GM12878 (cell line): ENCODE measurements around the gene TKFC. TPM values are rescaled to one million over a fixed set of nuclear protein-coding genes. Genes with fewer than 3 reads are reported as not detected.

Experiments
- ATAC-seq: fragments of 200-7000 bp; cut with Tn5 transposase; 3 replicates; pipeline ENCODE4 v1.9.1; 2020; ENCODE audit warnings: mild to moderate bottlenecking, moderate library complexity
- BruUV-seq: library from RNA; stranded (reverse); fragments of 400-500 nt; replicated peaks from 2 replicates; lab custom pipeline; 2021; lab: Mats Ljungman, UMichigan
- CTCF ChIA-PET: fragments of 300-600 bp; sonication (Branson Sonifier 250); formaldehyde crosslinking; extraction: SDS; loops from one replicate; lab custom pipeline; 2021; ENCODE audit warnings: inconsistent platforms; lab: Yijun Ruan, JAX
- POLR2A ChIA-PET: fragments of 350-600 bp; formaldehyde crosslinking; extraction: SDS; loops from one replicate; lab custom pipeline; 2021; ENCODE audit warnings: inconsistent platforms; lab: Charles Lee
- RAD21 ChIA-PET: fragments of 300-600 bp; sonication (Branson Sonifier 250); formaldehyde crosslinking; loops from one replicate; lab custom pipeline; 2023; ENCODE audit warnings: antibody characterized with exemption; ENCODE audit not compliant: unreplicated experiment; lab: Charles Lee
- SMC1A ChIA-PET: fragments of 300-600 bp; sonication (Branson Sonifier 250); formaldehyde crosslinking; loops from one replicate; lab custom pipeline; 2023; ENCODE audit not compliant: unreplicated experiment, uncharacterized antibody; lab: Charles Lee
- DNase-seq: peaks from one replicate; pipeline ENCODE4 v3.0.0-alpha.2; 2011; ENCODE audit warnings: low read depth, low spot score
- FAIRE-seq: peaks from 3 replicates; lab custom pipeline; 2011; peaks lifted over from hg19 to GRCh38; lab: Jason Lieb, UNC
- H2AFZ ChIP-seq: 2 replicates; pipeline ENCODE4 v1.6.0; 2011; ENCODE audit warnings: low read depth, low read length, control low read depth; ENCODE audit not compliant: control insufficient read depth
- H3K27ac ChIP-seq: 2 replicates; pipeline ENCODE4 v1.5.1; 2011; ENCODE audit warnings: control low read depth; ENCODE audit not compliant: control insufficient read depth, insufficient read depth
- H3K27me3 ChIP-seq, 2 experiments: replicated peaks in 1 of 2; 2 replicates each; pipeline versions ENCODE4 v1.6.0 to v1.6.1; 2011; ENCODE audit warnings: low read length in 1 of 2; ENCODE audit not compliant: control insufficient read depth in 2 of 2, insufficient read depth in 2 of 2
- H3K36me3 ChIP-seq, 2 experiments: 2 replicates each; pipeline ENCODE4 v1.5.1; 2011; ENCODE audit warnings: low read length in 1 of 2; ENCODE audit not compliant: control insufficient read depth in 2 of 2, insufficient read depth in 2 of 2
- H3K4me1 ChIP-seq: 2 replicates; pipeline ENCODE4 v1.6.1; 2011; ENCODE audit warnings: mild to moderate bottlenecking, low read length, moderate library complexity, mixed read lengths; ENCODE audit not compliant: control insufficient read depth, insufficient read depth
- H3K4me2 ChIP-seq: 2 replicates; pipeline ENCODE4 v1.6.0; 2011; ENCODE audit warnings: control low read depth; ENCODE audit not compliant: control insufficient read depth, insufficient read depth
- H3K4me3 ChIP-seq: fragments of 200-600 bp; sonication (generic); 2 replicates; pipeline ENCODE4 v1.5.1; 2016
- H3K79me2 ChIP-seq: 2 replicates; pipeline ENCODE4 v1.6.0; 2011; ENCODE audit warnings: low read length; ENCODE audit not compliant: control insufficient read depth, insufficient read depth
- H3K9ac ChIP-seq: 2 replicates; pipeline ENCODE4 v1.8.0; 2011; ENCODE audit warnings: low read length, control low read depth, mixed read lengths; ENCODE audit not compliant: control insufficient read depth, insufficient read depth
- H3K9me3 ChIP-seq: replicated peaks from 3 replicates; pipeline ENCODE4 v1.5.1; 2011; ENCODE audit warnings: mild to moderate bottlenecking, low read length; ENCODE audit not compliant: control insufficient read depth, insufficient read depth
- H4K20me1 ChIP-seq: 2 replicates; pipeline ENCODE4 v1.6.0; 2011; ENCODE audit not compliant: control insufficient read depth, insufficient read depth
- BCL11A ChIP-seq: IDR thresholded peaks from 2 replicates; pipeline ENCODE4 v1.6.1; 2011; ENCODE audit warnings: low read depth, low read length
- BMI1 ChIP-seq: fragments of 450-650 bp; IDR thresholded peaks from 2 replicates; pipeline ENCODE4 v1.6.1; 2016; ENCODE audit warnings: mild to moderate bottlenecking, moderate library complexity, borderline replicate concordance
- CBX3 ChIP-seq: fragments of 200-600 bp; sonication (generic); IDR thresholded peaks from 2 replicates; pipeline ENCODE4 v1.6.1; 2016; ENCODE audit warnings: low read depth, borderline replicate concordance
- NR2C2 ChIP-seq: IDR thresholded peaks from 2 replicates; pipeline ENCODE4 v1.6.1; 2011; ENCODE audit warnings: borderline replicate concordance, low read depth; ENCODE audit not compliant: control insufficient read depth, insufficient read length
- WRNIP1 ChIP-seq: IDR thresholded peaks from 2 replicates; pipeline ENCODE4 v1.6.1; 2011; ENCODE audit warnings: low read depth, low read length, improper control_type of control experiment, borderline replicate concordance
- WGBS: methylation state at CpG from one replicate; pipeline ENCODE4 v1.1.6; 2016; ENCODE audit warnings: low lambda C conversion rate; ENCODE audit not compliant: insufficient replicate concordance, insufficient coverage; ENCODE audit errors: missing lambda C conversion rate; 5-methylcytosine and 5-hydroxymethylcytosine counted together
- in situ Hi-C: fragments of 300-500 bp; cut with MboI; formaldehyde crosslinking; loops from 9 replicates; pipeline ENCODE4 v1.14.3; 2018; ENCODE audit warnings: mixed read lengths
- intact Hi-C: fragments of 100-400 bp; cut with micrococcal nuclease; formaldehyde crosslinking; loops from one replicate; pipeline ENCODE4 v1.14.2; 2022; ENCODE audit not compliant: unreplicated experiment
- polyA plus RNA-seq, 11 experiments: library from polyadenylated mRNA; depleted of rRNA in 4 of 11; unstranded in 6 of 11; stranded (reverse) in 5 of 11; fragments of >200 nt; fragmentation: Nextera tagmentation in 4 of 11; fragmentation: Illumina TruSeq in 1 of 11; extraction: Ambion mirVana in 4 of 11; extraction: Trizol in 1 of 11; gene quantifications; 1 replicate in 1 of 11; 2 replicates in 10 of 11; pipeline versions ENCODE4 v1.2.1 to v1.2.3, GENCODE V29; 2011 to 2016; ENCODE audit warnings: inconsistent platforms in 2 of 11, missing spikeins in 2 of 11, low read depth in 1 of 11
- total RNA-seq, 4 experiments: library from RNA; depleted of rRNA in 3 of 4; stranded (reverse); fragments of >200 nt in 3 of 4; fragmentation: Illumina TruSeq in 1 of 4; extraction: Trizol in 1 of 4; gene quantifications; 2 replicates each; pipeline versions ENCODE4 v1.2.1 to v1.2.3, GENCODE V29; 2013 to 2021
- TF ChIP-seq, protein P1 (sequence below): IDR thresholded peaks from 2 replicates; pipeline ENCODE4 v1.6.1; 2011; ENCODE audit warnings: borderline replicate concordance, low read depth, mild to moderate bottlenecking, moderate library complexity, low read length; ENCODE audit not compliant: insufficient read depth, poor library complexity, severe bottlenecking
- TF ChIP-seq, protein P2 (sequence below): fragments of 450-650 bp; IDR thresholded peaks from 2 replicates; pipeline ENCODE4 v1.6.1; 2016; ENCODE audit warnings: mild to moderate bottlenecking
- TF ChIP-seq, protein P3 (sequence below): fragments of 450-650 bp; IDR thresholded peaks from 2 replicates; pipeline ENCODE4 v1.6.1; 2017; ENCODE audit warnings: mild to moderate bottlenecking, moderate library complexity

The TKFC gene
- total and polyA plus RNA-seq, 10 of the 15 experiments (the other 5 are each of a cell fraction or from before 2014, with no cell fraction given): 2.4 to 113 (median 59.0) TPM

DNA sequence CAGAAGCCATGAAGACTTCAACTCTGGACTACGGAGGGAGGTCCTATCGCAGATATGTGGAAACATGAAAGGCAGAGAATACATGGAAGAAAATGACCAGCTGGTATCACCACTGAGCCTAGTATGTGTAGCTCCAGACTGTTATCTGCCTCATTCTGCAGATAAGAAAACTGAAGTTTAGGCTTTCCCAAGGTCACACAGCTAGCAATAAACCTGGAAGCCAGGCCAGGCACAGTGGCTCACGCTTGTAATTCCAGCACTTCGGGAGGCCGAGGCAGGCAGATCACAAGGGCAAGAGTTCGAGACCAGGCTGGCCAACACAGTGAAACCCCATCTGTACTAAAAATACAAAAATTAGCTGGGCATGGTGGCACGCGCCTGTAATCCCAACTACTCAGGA lies 22.3 kb upstream of the TKFC start:
- no peak for DNase-seq
- no peak for ATAC-seq
- Histone ChIP-seq H3K4me1 (no peaks in the 10 kb centered on the region), H3K4me3 (no peak overlapping the region), H3K27me3 (no peaks in the 10 kb centered on the region), H3K27ac (no peak overlapping the region), H4K20me1 (no peaks in the 10 kb centered on the region), H3K36me3 (peaks cover 40 to 50% of the 10 kb centered on the region in 2 experiments), H2AFZ (no peak overlapping the region), H3K9me3 (no peaks in the 10 kb centered on the region), H3K79me2 (no peaks in the 10 kb centered on the region), H3K9ac (no peak overlapping the region), H3K4me2 (no peak overlapping the region)
- in situ Hi-C loops: no loop called here
- FAIRE-seq: no peak
- ChIA-PET POLR2A (no interaction called here), RAD21 (no interaction called here), SMC1A (interaction anchor here (1.2 to 2.0 kb wide), 2 partner anchors 9 to 75 kb away, joined by 3 to 5 read pairs; no protein-coding TSS in a partner anchor), CTCF (interaction anchor here (1.3 to 1.8 kb wide), 2 partner anchors 52 to 74 kb away, joined by 3 read pairs; no protein-coding TSS in a partner anchor)
- BruUV-seq: no TSS peak
- TF ChIP-seq CBX3 (no peak), NR2C2 (no peak)
- intact Hi-C loops: no loop called here
- 99% methylated on average over 8 of the region's 8 CpGs for WGBS

DNA sequence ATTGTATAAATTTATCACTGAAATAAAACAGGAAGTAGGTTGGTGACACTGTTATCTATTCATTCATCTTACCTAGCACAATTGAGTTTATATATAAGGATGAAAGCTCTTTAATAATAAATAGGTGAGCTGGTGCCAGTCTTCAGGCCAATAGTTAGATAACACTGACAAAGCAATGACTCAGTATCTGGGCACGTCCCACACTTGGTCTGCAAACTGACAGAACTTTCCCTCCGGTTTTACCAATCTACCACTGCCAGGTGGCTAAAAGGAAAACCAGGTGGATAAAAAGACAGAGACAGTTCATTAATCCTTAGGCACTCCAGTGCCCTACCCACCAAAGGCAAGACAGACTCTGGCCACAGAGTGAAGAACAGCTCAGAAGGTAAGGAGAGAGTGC lies 17.8 kb upstream of the TKFC start:
- DNase-seq: no peak
- BruUV-seq: no TSS peak
- no peak for FAIRE-seq
- ChIA-PET CTCF (interaction anchor here (1.1 to 2.4 kb wide), 2 partner anchors 21 to 70 kb away, joined by 5 to 7 read pairs; no protein-coding TSS in a partner anchor), RAD21 (interaction anchor here (1.7 kb wide), 1 partner anchor 20 kb away, joined by 5 read pairs; no protein-coding TSS in a partner anchor), POLR2A (interaction anchor here (0.7 kb wide), 1 partner anchor 1095 kb away, joined by 11 read pairs; no protein-coding TSS in a partner anchor), SMC1A (interaction anchor here (1.0 to 2.8 kb wide), 3 partner anchors 12 to 21 kb away, joined by 3 to 9 read pairs (median 9); no protein-coding TSS in a partner anchor)
- Histone ChIP-seq H3K9me3 (no peaks in the 10 kb centered on the region), H3K4me3 (no peak overlapping the region), H3K27me3 (no peaks in the 10 kb centered on the region), H3K27ac (no peak overlapping the region), H3K79me2 (no peaks in the 10 kb centered on the region), H3K36me3 (peaks cover 25 to 32% of the 10 kb centered on the region in 2 experiments), H3K9ac (no peak overlapping the region), H2AFZ (no peak overlapping the region), H3K4me2 (no peak overlapping the region), H3K4me1 (no peaks in the 10 kb centered on the region), H4K20me1 (no peaks in the 10 kb centered on the region)
- no peak for ATAC-seq
- WGBS: 100% methylated on average over 2 of the region's 2 CpGs
- in situ Hi-C loops: no loop called here
- intact Hi-C loops: no loop called here
- TF ChIP-seq, protein P1, sequence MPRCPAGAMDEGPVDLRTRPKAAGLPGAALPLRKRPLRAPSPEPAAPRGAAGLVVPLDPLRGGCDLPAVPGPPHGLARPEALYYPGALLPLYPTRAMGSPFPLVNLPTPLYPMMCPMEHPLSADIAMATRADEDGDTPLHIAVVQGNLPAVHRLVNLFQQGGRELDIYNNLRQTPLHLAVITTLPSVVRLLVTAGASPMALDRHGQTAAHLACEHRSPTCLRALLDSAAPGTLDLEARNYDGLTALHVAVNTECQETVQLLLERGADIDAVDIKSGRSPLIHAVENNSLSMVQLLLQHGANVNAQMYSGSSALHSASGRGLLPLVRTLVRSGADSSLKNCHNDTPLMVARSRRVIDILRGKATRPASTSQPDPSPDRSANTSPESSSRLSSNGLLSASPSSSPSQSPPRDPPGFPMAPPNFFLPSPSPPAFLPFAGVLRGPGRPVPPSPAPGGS: no peak
- TF ChIP-seq BMI1 (no peak), BCL11A (no peak), WRNIP1 (no peak), CBX3 (no peak)
- TF ChIP-seq, protein P2, sequence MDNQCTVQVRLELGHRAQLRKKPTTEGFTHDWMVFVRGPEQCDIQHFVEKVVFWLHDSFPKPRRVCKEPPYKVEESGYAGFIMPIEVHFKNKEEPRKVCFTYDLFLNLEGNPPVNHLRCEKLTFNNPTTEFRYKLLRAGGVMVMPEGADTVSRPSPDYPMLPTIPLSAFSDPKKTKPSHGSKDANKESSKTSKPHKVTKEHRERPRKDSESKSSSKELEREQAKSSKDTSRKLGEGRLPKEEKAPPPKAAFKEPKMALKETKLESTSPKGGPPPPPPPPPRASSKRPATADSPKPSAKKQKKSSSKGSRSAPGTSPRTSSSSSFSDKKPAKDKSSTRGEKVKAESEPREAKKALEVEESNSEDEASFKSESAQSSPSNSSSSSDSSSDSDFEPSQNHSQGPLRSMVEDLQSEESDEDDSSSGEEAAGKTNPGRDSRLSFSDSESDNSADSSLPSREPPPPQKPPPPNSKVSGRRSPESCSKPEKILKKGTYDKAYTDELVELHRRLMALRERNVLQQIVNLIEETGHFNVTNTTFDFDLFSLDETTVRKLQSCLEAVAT: no peak
- TF ChIP-seq, protein P3, sequence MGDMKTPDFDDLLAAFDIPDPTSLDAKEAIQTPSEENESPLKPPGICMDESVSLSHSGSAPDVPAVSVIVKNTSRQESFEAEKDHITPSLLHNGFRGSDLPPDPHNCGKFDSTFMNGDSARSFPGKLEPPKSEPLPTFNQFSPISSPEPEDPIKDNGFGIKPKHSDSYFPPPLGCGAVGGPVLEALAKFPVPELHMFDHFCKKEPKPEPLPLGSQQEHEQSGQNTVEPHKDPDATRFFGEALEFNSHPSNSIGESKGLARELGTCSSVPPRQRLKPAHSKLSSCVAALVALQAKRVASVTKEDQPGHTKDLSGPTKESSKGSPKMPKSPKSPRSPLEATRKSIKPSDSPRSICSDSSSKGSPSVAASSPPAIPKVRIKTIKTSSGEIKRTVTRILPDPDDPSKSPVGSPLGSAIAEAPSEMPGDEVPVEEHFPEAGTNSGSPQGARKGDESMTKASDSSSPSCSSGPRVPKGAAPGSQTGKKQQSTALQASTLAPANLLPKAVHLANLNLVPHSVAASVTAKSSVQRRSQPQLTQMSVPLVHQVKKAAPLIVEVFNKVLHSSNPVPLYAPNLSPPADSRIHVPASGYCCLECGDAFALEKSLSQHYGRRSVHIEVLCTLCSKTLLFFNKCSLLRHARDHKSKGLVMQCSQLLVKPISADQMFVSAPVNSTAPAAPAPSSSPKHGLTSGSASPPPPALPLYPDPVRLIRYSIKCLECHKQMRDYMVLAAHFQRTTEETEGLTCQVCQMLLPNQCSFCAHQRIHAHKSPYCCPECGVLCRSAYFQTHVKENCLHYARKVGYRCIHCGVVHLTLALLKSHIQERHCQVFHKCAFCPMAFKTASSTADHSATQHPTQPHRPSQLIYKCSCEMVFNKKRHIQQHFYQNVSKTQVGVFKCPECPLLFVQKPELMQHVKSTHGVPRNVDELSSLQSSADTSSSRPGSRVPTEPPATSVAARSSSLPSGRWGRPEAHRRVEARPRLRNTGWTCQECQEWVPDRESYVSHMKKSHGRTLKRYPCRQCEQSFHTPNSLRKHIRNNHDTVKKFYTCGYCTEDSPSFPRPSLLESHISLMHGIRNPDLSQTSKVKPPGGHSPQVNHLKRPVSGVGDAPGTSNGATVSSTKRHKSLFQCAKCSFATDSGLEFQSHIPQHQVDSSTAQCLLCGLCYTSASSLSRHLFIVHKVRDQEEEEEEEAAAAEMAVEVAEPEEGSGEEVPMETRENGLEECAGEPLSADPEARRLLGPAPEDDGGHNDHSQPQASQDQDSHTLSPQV: no peak
